Mammary epithelial cell (primary cell): ENCODE data around the gene GJC3.

Experiments
- CTCF ChIP-seq, 2 donors: IDR thresholded peaks in 1 of 2; conservative IDR thresholded peaks in 1 of 2; 2 replicates each; pipeline ENCODE4 v1.5.1; 2011 to 2012; ENCODE audit warnings: inconsistent platforms in 2 of 2, low read length in 2 of 2, mild to moderate bottlenecking in 2 of 2, control low read depth in 1 of 2, low read depth in 1 of 2; ENCODE audit not compliant: insufficient read depth in 1 of 2; ENCODE audit errors: extremely low read depth in 1 of 2
- EZH2 ChIP-seq: IDR thresholded peaks from 2 replicates; pipeline ENCODE4 v1.6.1; 2012; ENCODE audit warnings: low read length, inconsistent platforms, borderline replicate concordance

DNA sequence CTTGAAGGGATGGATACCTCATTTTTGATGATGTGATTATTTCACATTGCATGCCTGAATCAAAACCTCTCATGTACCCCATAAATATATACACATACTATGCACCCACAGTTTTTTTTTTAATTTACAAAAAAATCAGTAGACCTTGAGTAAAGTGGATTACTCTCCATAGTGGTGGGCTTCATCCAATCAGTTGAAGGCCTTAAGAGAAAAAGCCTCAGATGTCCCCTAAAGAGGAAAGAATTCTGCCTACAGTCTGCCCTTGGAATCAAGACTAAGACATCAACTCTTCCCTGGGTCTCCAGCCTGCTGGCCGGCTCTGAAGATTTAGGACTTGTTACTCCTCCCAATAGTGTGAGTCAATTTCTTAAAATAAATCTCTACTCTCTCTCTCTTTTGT, 45.3 kb upstream of the GJC3 start:
- TF ChIP-seq CTCF (conservative IDR thresholded peaks at IDR 0.05 in 1 of 2, IDR thresholded peaks at IDR 0.05 in 1 of 2; ENCODE audit: extremely low read depth in 1 of 2, insufficient read depth in 1 of 2, low read depth in 1 of 2, low read length in 2 of 2) = no peak
- no peak for TF ChIP-seq EZH2
